K562 (cell line): Measurements from ENCODE around the gene FRMPD1. TPM values are rescaled to one million over a fixed set of nuclear protein-coding genes. Genes with fewer than 3 reads are reported as not detected.
A peak's percentile ranks its signal among the peaks of the same experiment; 100 is the strongest.

Source experiments
- CBFA2T2 ChIP-seq: fragments of 450-650 bp; conservative IDR thresholded peaks from 2 replicates; pipeline ENCODE4 v1.6.1; 2017; ENCODE audit warnings: mild to moderate bottlenecking
- ELF2 ChIP-seq: fragments of 250-450 bp; sonication (Bioruptor Pico); IDR thresholded peaks from 2 replicates; pipeline ENCODE4 v1.5.0; 2021; ENCODE audit warnings: mild to moderate bottlenecking
- ELF4 ChIP-seq: fragments of 450-650 bp; formaldehyde crosslinking; IDR thresholded peaks from 2 replicates; pipeline ENCODE4 v1.4.0; 2022; ENCODE audit warnings: missing genetic modification characterization
- ETV5 ChIP-seq: sonication (generic); formaldehyde crosslinking; IDR thresholded peaks from 2 replicates; pipeline ENCODE4 v1.4.0; 2020; ENCODE audit warnings: low read depth, mild to moderate bottlenecking, missing genetic modification reagents
- GABPA ChIP-seq: fragments of 200-800 bp; sonication (Bioruptor generic); conservative IDR thresholded peaks from 2 replicates; pipeline ENCODE4 v1.6.1; 2016; ENCODE audit warnings: low read depth, missing genetic modification characterization, missing compliant biosample characterization
- GMEB1 ChIP-seq: fragments of 250-450 bp; sonication (Bioruptor Pico); IDR thresholded peaks from 2 replicates; pipeline ENCODE4 v1.4.0; 2020; ENCODE audit warnings: mild to moderate bottlenecking
- KDM5B ChIP-seq: fragments of 200-600 bp; sonication (generic); IDR thresholded peaks from 2 replicates; pipeline ENCODE4 v1.6.1; 2012; ENCODE audit warnings: low read depth, mild to moderate bottlenecking, moderate library complexity, low read length, control low read depth, inconsistent platforms; ENCODE audit not compliant: insufficient replicate concordance
- PYGO2 ChIP-seq: fragments of 450-650 bp; IDR thresholded peaks from 2 replicates; pipeline ENCODE4 v1.6.1; 2016; ENCODE audit warnings: mild to moderate bottlenecking, missing genetic modification characterization, moderate library complexity, missing compliant biosample characterization
- SUPT5H ChIP-seq: fragments of 450-650 bp; IDR thresholded peaks from 2 replicates; pipeline ENCODE4 v1.6.1; 2016
- TCF7 ChIP-seq: sonication (generic); IDR thresholded peaks from 2 replicates; pipeline ENCODE4 v1.6.1; 2016; ENCODE audit warnings: antibody characterized with exemption, borderline replicate concordance
- ZNF143 ChIP-seq: sonication (generic); formaldehyde crosslinking; IDR thresholded peaks from 2 replicates; pipeline ENCODE4 v1.9.0; 2022; ENCODE audit warnings: mild to moderate bottlenecking, missing genetic modification reagents
- ZNF174 ChIP-seq: fragments of 250-450 bp; sonication (Bioruptor Pico); IDR thresholded peaks from 2 replicates; pipeline ENCODE4 v1.4.0; 2020; ENCODE audit warnings: mild to moderate bottlenecking
- ZNF175 ChIP-seq: fragments of 200-800 bp; sonication (Bioruptor generic); IDR thresholded peaks from 2 replicates; pipeline ENCODE4 v1.6.1; 2016; ENCODE audit warnings: low read depth, mild to moderate bottlenecking, missing genetic modification characterization, missing compliant biosample characterization
- ZNF212 ChIP-seq: fragments of 450-650 bp; formaldehyde crosslinking; IDR thresholded peaks from 2 replicates; pipeline ENCODE4 v1.4.0; 2020; ENCODE audit warnings: mild to moderate bottlenecking
- ZNF217 ChIP-seq: sonication (generic); formaldehyde crosslinking; IDR thresholded peaks from 2 replicates; pipeline ENCODE4 v1.8.0; 2022; ENCODE audit warnings: mild to moderate bottlenecking, missing genetic modification reagents
- polyA plus RNA-seq, 8 experiments: library from polyadenylated mRNA; depleted of rRNA in 4 of 8; stranded (reverse) in 5 of 8; unstranded in 3 of 8; fragments of >200 nt; fragmentation: Nextera tagmentation in 2 of 8; fragmentation: Illumina TruSeq in 1 of 8; extraction: Ambion mirVana in 2 of 8; extraction: Trizol in 1 of 8; gene quantifications; 2 replicates each; pipeline versions ENCODE4 v1.2.1 to v1.2.3, GENCODE V29; 2011 to 2014; ENCODE audit warnings: inconsistent platforms in 1 of 8, missing spikeins in 1 of 8
- total RNA-seq, 7 experiments: library from RNA; depleted of rRNA in 6 of 7; stranded (reverse); fragments of >200 nt in 6 of 7; fragmentation: Illumina TruSeq in 2 of 7; extraction: Trizol in 2 of 7; gene quantifications; 2 replicates each; pipeline versions ENCODE4 v1.2.1 to v1.2.3, GENCODE V29; 2011 to 2021; ENCODE audit warnings: low replicate concordance in 1 of 7
- TF ChIP-seq, protein P1 (sequence below), 2 experiments: fragments of 450-650 bp; IDR thresholded peaks; 2 replicates each; pipeline ENCODE4 v1.6.1; 2018; ENCODE audit warnings: mild to moderate bottlenecking in 2 of 2, low read depth in 1 of 2; ENCODE audit not compliant: partially characterized antibody in 2 of 2
- TF ChIP-seq, protein P2 (sequence below): fragments of 250-450 bp; sonication (Bioruptor Pico); IDR thresholded peaks from 2 replicates; pipeline ENCODE4 v1.9.0; 2021; ENCODE audit warnings: mild to moderate bottlenecking
- TF ChIP-seq, protein P3 (sequence below): fragments of 200-800 bp; sonication (Bioruptor generic); IDR thresholded peaks from 2 replicates; pipeline ENCODE4 v1.6.1; 2017; ENCODE audit warnings: missing genetic modification characterization, missing compliant biosample characterization
- TF ChIP-seq, protein P4 (sequence below): fragments of 450-650 bp; IDR thresholded peaks from 2 replicates; pipeline ENCODE4 v1.6.1; 2016

FRMPD1 gene
- total and polyA plus RNA-seq, 9 of the 15 experiments (the other 6 are each of a cell fraction or from before 2014, with no cell fraction given) = not detected

DNA sequence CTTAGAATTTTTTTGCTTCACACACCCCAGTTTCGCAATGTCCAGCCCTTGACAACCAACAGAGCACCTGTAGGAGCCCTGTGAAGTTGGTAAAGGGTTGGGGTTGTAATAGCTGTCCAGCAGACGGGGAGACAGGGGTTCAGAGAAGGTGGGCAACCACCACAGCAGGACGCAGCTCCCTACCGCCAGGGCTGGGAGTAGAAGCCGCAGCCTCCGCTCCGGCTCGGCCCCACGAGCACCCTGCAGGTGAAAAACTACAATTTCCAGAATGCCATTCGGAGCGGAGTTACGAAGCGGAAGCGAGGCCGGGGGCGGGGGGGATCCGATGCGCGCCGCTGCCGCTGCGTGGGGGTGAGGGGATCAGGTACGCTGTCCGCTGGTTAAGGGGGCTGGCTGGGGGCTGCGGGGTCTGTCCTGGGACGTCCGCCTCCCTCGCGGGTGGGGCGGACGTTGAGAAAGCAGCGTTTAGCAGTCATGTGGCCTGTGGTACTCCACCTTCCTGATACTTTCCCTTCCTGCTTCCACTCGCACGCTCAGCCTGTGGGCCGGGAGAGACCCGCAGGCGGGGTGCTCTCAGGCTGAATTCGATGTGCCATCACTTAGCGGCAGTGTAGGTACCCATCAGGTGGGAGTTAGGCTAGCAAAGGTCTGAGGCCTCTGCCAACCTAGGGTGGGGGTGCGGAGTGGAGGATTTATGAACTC, 102.9 kb downstream of the FRMPD1 start, which contains the start of gene TRMT10B (continued):
- TF ChIP-seq GMEB1 = peak; percentile 54
- peak; percentile 35 for TF ChIP-seq KDM5B
- peak; percentile 66; the same call in 1 of the 2 replicates for TF ChIP-seq ETV5 (CRISPR knock-in tag)
- TF ChIP-seq, protein P1, sequence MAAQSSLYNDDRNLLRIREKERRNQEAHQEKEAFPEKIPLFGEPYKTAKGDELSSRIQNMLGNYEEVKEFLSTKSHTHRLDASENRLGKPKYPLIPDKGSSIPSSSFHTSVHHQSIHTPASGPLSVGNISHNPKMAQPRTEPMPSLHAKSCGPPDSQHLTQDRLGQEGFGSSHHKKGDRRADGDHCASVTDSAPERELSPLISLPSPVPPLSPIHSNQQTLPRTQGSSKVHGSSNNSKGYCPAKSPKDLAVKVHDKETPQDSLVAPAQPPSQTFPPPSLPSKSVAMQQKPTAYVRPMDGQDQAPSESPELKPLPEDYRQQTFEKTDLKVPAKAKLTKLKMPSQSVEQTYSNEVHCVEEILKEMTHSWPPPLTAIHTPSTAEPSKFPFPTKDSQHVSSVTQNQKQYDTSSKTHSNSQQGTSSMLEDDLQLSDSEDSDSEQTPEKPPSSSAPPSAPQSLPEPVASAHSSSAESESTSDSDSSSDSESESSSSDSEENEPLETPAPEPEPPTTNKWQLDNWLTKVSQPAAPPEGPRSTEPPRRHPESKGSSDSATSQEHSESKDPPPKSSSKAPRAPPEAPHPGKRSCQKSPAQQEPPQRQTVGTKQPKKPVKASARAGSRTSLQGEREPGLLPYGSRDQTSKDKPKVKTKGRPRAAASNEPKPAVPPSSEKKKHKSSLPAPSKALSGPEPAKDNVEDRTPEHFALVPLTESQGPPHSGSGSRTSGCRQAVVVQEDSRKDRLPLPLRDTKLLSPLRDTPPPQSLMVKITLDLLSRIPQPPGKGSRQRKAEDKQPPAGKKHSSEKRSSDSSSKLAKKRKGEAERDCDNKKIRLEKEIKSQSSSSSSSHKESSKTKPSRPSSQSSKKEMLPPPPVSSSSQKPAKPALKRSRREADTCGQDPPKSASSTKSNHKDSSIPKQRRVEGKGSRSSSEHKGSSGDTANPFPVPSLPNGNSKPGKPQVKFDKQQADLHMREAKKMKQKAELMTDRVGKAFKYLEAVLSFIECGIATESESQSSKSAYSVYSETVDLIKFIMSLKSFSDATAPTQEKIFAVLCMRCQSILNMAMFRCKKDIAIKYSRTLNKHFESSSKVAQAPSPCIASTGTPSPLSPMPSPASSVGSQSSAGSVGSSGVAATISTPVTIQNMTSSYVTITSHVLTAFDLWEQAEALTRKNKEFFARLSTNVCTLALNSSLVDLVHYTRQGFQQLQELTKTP (IDR thresholded peaks at IDR 0.05; ENCODE audit: low read depth in 1 of 2, partially characterized antibody in 2 of 2) = no peak
- no peak for TF ChIP-seq TCF7
- TF ChIP-seq, protein P2, sequence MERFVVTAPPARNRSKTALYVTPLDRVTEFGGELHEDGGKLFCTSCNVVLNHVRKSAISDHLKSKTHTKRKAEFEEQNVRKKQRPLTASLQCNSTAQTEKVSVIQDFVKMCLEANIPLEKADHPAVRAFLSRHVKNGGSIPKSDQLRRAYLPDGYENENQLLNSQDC (CRISPR knock-in tag) = no peak
- TF ChIP-seq PYGO2 = no peak
- no peak for TF ChIP-seq ZNF217 (CRISPR knock-in tag)
- peak; percentile 72 for TF ChIP-seq SUPT5H
- TF ChIP-seq ZNF175 = no peak
- peak; percentile 92 for TF ChIP-seq GABPA (tag)
- peak; percentile 71; the same call in 1 of the 2 replicates for TF ChIP-seq ELF2
- no peak for TF ChIP-seq ZNF212 (CRISPR knock-in tag)
- TF ChIP-seq ZNF143 = peak; percentile 84
- no peak for TF ChIP-seq ELF4 (CRISPR knock-in tag)
- TF ChIP-seq, protein P3, sequence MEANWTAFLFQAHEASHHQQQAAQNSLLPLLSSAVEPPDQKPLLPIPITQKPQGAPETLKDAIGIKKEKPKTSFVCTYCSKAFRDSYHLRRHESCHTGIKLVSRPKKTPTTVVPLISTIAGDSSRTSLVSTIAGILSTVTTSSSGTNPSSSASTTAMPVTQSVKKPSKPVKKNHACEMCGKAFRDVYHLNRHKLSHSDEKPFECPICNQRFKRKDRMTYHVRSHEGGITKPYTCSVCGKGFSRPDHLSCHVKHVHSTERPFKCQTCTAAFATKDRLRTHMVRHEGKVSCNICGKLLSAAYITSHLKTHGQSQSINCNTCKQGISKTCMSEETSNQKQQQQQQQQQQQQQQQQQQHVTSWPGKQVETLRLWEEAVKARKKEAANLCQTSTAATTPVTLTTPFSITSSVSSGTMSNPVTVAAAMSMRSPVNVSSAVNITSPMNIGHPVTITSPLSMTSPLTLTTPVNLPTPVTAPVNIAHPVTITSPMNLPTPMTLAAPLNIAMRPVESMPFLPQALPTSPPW = peak; percentile 97
- TF ChIP-seq CBFA2T2 = no peak
- TF ChIP-seq, protein P4, sequence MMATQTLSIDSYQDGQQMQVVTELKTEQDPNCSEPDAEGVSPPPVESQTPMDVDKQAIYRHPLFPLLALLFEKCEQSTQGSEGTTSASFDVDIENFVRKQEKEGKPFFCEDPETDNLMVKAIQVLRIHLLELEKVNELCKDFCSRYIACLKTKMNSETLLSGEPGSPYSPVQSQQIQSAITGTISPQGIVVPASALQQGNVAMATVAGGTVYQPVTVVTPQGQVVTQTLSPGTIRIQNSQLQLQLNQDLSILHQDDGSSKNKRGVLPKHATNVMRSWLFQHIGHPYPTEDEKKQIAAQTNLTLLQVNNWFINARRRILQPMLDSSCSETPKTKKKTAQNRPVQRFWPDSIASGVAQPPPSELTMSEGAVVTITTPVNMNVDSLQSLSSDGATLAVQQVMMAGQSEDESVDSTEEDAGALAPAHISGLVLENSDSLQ = no peak
- TF ChIP-seq ZNF174 (CRISPR knock-in tag) = no peak
